T-cell (primary cell): Measurements from ENCODE around the gene ERGIC1. TPM values are rescaled to one million over a fixed set of nuclear protein-coding genes. Genes with fewer than 3 reads are reported as not detected.

Source experiments
- ATAC-seq, 4 experiments: fragments of 200-7000 bp in 3 of 4; fragments of 150-1000 bp in 1 of 4; cut with Tn5 transposase; replicated peaks in 1 of 4; 1 replicate in 3 of 4; 2 replicates in 1 of 4; pipeline ENCODE4 v1.10.0; 2021; ENCODE audit warnings: moderate library complexity in 3 of 4, mild to moderate bottlenecking in 2 of 4, moderate number of reproducible peaks in 1 of 4
- CTCF ChIA-PET, 2 donors: fragments of 300-600 bp; sonication (Branson Sonifier 250); formaldehyde crosslinking; loops; one replicate each; lab custom pipeline; 2022; ENCODE audit warnings: antibody characterized with exemption in 2 of 2; lab: Charles Lee
- POLR2A ChIA-PET, 2 donors: fragments of 300-600 bp; sonication (Branson Sonifier 250); formaldehyde crosslinking; loops; one replicate each; lab custom pipeline; 2022; ENCODE audit warnings: antibody characterized with exemption in 2 of 2; lab: Charles Lee
- DNase-seq, 35 experiments: peaks; one replicate each; pipeline versions ENCODE4 v3.0.0 to v3.0.0-alpha.2; 2013 to 2023
- H3K27ac ChIP-seq: one replicate; pipeline ENCODE4 v1.5.1; 2013; ENCODE audit warnings: low read length
- H3K27me3 ChIP-seq, 2 experiments: replicated peaks in 1 of 2; 1 replicate in 1 of 2; 2 replicates in 1 of 2; pipeline versions ENCODE4 v1.6.1 to v1.7.0; 2013; ENCODE audit warnings: low read length in 1 of 2, mixed read lengths in 1 of 2; ENCODE audit not compliant: control insufficient read depth in 2 of 2, insufficient read depth in 2 of 2; ENCODE audit errors: extremely low read depth in 1 of 2
- H3K36me3 ChIP-seq, 2 donors: 1 replicate in 1 of 2; 2 replicates in 1 of 2; pipeline versions ENCODE4 v1.6.1 to v1.7.0; 2013; ENCODE audit warnings: low read length in 1 of 2; ENCODE audit not compliant: control insufficient read depth in 2 of 2, insufficient read depth in 1 of 2; ENCODE audit errors: extremely low read depth in 1 of 2
- H3K4me1 ChIP-seq, 2 experiments: 1 replicate in 1 of 2; 2 replicates in 1 of 2; pipeline versions ENCODE4 v1.6.1 to v1.7.0; 2013; ENCODE audit warnings: low read length in 2 of 2, mixed read lengths in 1 of 2; ENCODE audit not compliant: insufficient read depth in 2 of 2, control insufficient read depth in 1 of 2; ENCODE audit errors: extremely low read depth in 1 of 2
- H3K4me3 ChIP-seq, 2 donors: 1 replicate in 1 of 2; 2 replicates in 1 of 2; pipeline versions ENCODE4 v1.5.1 to v1.7.0; 2013; ENCODE audit warnings: mild to moderate bottlenecking in 2 of 2, low read length in 1 of 2, moderate library complexity in 1 of 2; ENCODE audit not compliant: control insufficient read depth in 1 of 2; ENCODE audit errors: extremely low read depth in 1 of 2
- H3K9me3 ChIP-seq: 2 replicates; pipeline ENCODE4 v1.7.0; 2013
- H3K27ac Mint-ChIP-seq, 2 donors: one replicate each; pipeline ENCODE4 v1.8.0; 2020 to 2021; ENCODE audit warnings: mild to moderate bottlenecking in 2 of 2, mixed read lengths in 2 of 2
- H3K27me3 Mint-ChIP-seq, 2 donors: one replicate each; pipeline ENCODE4 v1.8.0; 2021 to 2022; ENCODE audit warnings: mixed read lengths in 2 of 2
- H3K36me3 Mint-ChIP-seq: one replicate; pipeline ENCODE4 v1.8.0; 2021; ENCODE audit warnings: mixed read lengths
- H3K4me1 Mint-ChIP-seq, 3 donors: one replicate each; pipeline ENCODE4 v1.8.0; 2020 to 2022; ENCODE audit warnings: mixed read lengths in 3 of 3, mild to moderate bottlenecking in 1 of 3
- H3K4me3 Mint-ChIP-seq, 3 donors: one replicate each; pipeline ENCODE4 v1.8.0; 2020 to 2022; ENCODE audit warnings: mild to moderate bottlenecking in 3 of 3, mixed read lengths in 3 of 3, moderate library complexity in 3 of 3
- H3K9me3 Mint-ChIP-seq, 3 donors: one replicate each; pipeline ENCODE4 v1.8.0; 2020 to 2022; ENCODE audit warnings: mixed read lengths in 3 of 3
- WGBS: methylation state at CpG from one replicate; pipeline ENCODE4 v1.1.5; 2013; ENCODE audit warnings: missing lambda C conversion rate; ENCODE audit not compliant: insufficient coverage; 5-methylcytosine and 5-hydroxymethylcytosine counted together
- total RNA-seq, 35 experiments: library from RNA in 6 of 35; stranded (reverse) in 6 of 35; fragments of 120-200 nt in 1 of 35; gene quantifications; one replicate each; pipeline versions ENCODE4 v1.2.1 to v1.2.4 and lab custom pipeline; 2013 to 2026

The ERGIC1 gene
- total RNA-seq, 5 donors from 2014 or later (not counting 1 experiment from before 2014, with no cell fraction given) = 45.5 to 67.7 (median 46.8) TPM

- Mint-ChIP-seq H3K9me3 (no peaks in the 10 kb centered on the region), H3K4me1 (peaks cover 28 to 60% (median 52%) of the 10 kb centered on the region in 3 donors), H3K4me3 (no peak overlapping the region), H3K27ac (no peak overlapping the region), H3K27me3 (no peaks in the 10 kb centered on the region), H3K36me3 (peaks cover 18% of the 10 kb centered on the region)
- Histone ChIP-seq H3K9me3 (no peaks in the 10 kb centered on the region), H3K27me3 (no peaks in the 10 kb centered on the region), H3K4me1 (peaks cover 2 to 36% of the 10 kb centered on the region in 2 experiments), H3K4me3 (no peak overlapping the region), H3K36me3 (peaks cover 5 to 7% of the 10 kb centered on the region in 2 donors), H3K27ac (no peak overlapping the region)
- POLR2A ChIA-PET = no interaction called here
- CTCF ChIA-PET = no interaction called here
- DNase-seq (no peak), ATAC-seq (no peak)
- no CpG with 5 or more reads among the region's 6 CpGs for WGBS
These were observed 7.2 kb downstream of the ERGIC1 start for GRCh38 chr5:172841256-172841655.

- ATAC-seq = no peak
- ChIA-PET POLR2A (no interaction called here), CTCF (no interaction called here)
- Mint-ChIP-seq H3K9me3 (no peaks in the 10 kb centered on the region), H3K4me3 (no peak overlapping the region), H3K27me3 (no peaks in the 10 kb centered on the region), H3K36me3 (peaks cover 22% of the 10 kb centered on the region), H3K27ac (no peak overlapping the region), H3K4me1 (peaks cover 28 to 62% (median 50%) of the 10 kb centered on the region in 3 donors)
- Histone ChIP-seq H3K27me3 (no peaks in the 10 kb centered on the region), H3K4me1 (peaks cover 0 to 19% of the 10 kb centered on the region in 2 experiments), H3K36me3 (peaks cover 5 to 7% of the 10 kb centered on the region in 2 donors), H3K9me3 (no peaks in the 10 kb centered on the region), H3K4me3 (no peak overlapping the region), H3K27ac (no peak overlapping the region)
- DNase-seq = no peak
- 91% methylated on average over 7 of the region's 18 CpGs for WGBS
These were observed 9.9 kb downstream of the ERGIC1 start for GRCh38 chr5:172843825-172844576.

GRCh38 chr5:172844577-172844838, 10.5 kb downstream of the ERGIC1 start:
- H3K4me1 Mint-ChIP-seq = peaks cover 33 to 66% (median 52%) of the 10 kb centered on the region in 3 donors
- WGBS = no CpG with 5 or more reads among the region's 2 CpGs
- Histone ChIP-seq H3K36me3 (peaks cover 5 to 7% of the 10 kb centered on the region in 2 donors), H3K27ac (no peak overlapping the region), H3K4me1 (peaks cover 0 to 24% of the 10 kb centered on the region in 2 experiments), H3K27me3 (no peaks in the 10 kb centered on the region), H3K9me3 (no peaks in the 10 kb centered on the region), H3K4me3 (no peak overlapping the region)
- no peaks in the 10 kb centered on the region for H3K9me3 Mint-ChIP-seq
- CTCF ChIA-PET = no interaction called here
- ATAC-seq (no peak), DNase-seq (no peak)
- peaks cover 22% of the 10 kb centered on the region for H3K36me3 Mint-ChIP-seq
- no peaks in the 10 kb centered on the region for H3K27me3 Mint-ChIP-seq
- H3K27ac Mint-ChIP-seq = no peak overlapping the region
- no peak overlapping the region for H3K4me3 Mint-ChIP-seq
- POLR2A ChIA-PET = no interaction called here

GRCh38 chr5:172845154-172845553, 11.1 kb downstream of the ERGIC1 start:
- H3K9me3 Mint-ChIP-seq = no peaks in the 10 kb centered on the region
- Histone ChIP-seq H3K27me3 (no peaks in the 10 kb centered on the region), H3K9me3 (no peaks in the 10 kb centered on the region), H3K36me3 (peaks cover 5 to 7% of the 10 kb centered on the region in 2 donors), H3K27ac (no peak overlapping the region), H3K4me3 (no peak overlapping the region), H3K4me1 (peaks cover 0 to 29% of the 10 kb centered on the region in 2 experiments)
- ChIA-PET CTCF (no interaction called here), POLR2A (no interaction called here)
- no peak overlapping the region for H3K4me3 Mint-ChIP-seq
- ATAC-seq (no peak), DNase-seq (no peak)
- peaks cover 22% of the 10 kb centered on the region for H3K36me3 Mint-ChIP-seq
- H3K27me3 Mint-ChIP-seq = no peaks in the 10 kb centered on the region
- WGBS = 63% methylated on average over 6 of the region's 7 CpGs
- peaks cover 39 to 69% (median 56%) of the 10 kb centered on the region in 3 donors for H3K4me1 Mint-ChIP-seq
- no peak overlapping the region for H3K27ac Mint-ChIP-seq

GRCh38 chr5:172845576-172845975, 11.5 kb downstream of the ERGIC1 start:
- Histone ChIP-seq H3K27ac (no peak overlapping the region), H3K27me3 (no peaks in the 10 kb centered on the region), H3K4me1 (peaks cover 0 to 29% of the 10 kb centered on the region in 2 experiments), H3K9me3 (no peaks in the 10 kb centered on the region), H3K4me3 (no peak overlapping the region), H3K36me3 (peaks cover 5 to 7% of the 10 kb centered on the region in 2 donors)
- H3K4me1 Mint-ChIP-seq = peaks cover 39 to 67% (median 58%) of the 10 kb centered on the region in 3 donors
- ChIA-PET POLR2A (no interaction called here), CTCF (no interaction called here)
- DNase-seq (no peak), ATAC-seq (no peak)
- 93% methylated on average over 3 of the region's 5 CpGs for WGBS
- no peaks in the 10 kb centered on the region for H3K9me3 Mint-ChIP-seq
- H3K4me3 Mint-ChIP-seq = no peak overlapping the region
- H3K27ac Mint-ChIP-seq = no peak overlapping the region
- H3K27me3 Mint-ChIP-seq = no peaks in the 10 kb centered on the region
- peaks cover 22% of the 10 kb centered on the region for H3K36me3 Mint-ChIP-seq

GRCh38 chr5:172846249-172846648, 12.2 kb downstream of the ERGIC1 start:
- peaks cover 41 to 64% (median 56%) of the 10 kb centered on the region in 3 donors for H3K4me1 Mint-ChIP-seq
- no peak overlapping the region for H3K27ac Mint-ChIP-seq

More at GRCh38 chr5:172846249-172846648, 12.2 kb downstream of the ERGIC1 start:
- ATAC-seq = no peak
- no peaks in the 10 kb centered on the region for H3K27me3 ChIP-seq
- no peak for DNase-seq
- WGBS = 100% methylated on average over 5 of the region's 5 CpGs
- H3K4me1 ChIP-seq = peaks cover 0 to 29% of the 10 kb centered on the region in 2 experiments
- Mint-ChIP-seq H3K4me3 (no peak overlapping the region), H3K27me3 (no peaks in the 10 kb centered on the region), H3K9me3 (no peaks in the 10 kb centered on the region), H3K36me3 (peaks cover 22% of the 10 kb centered on the region)
- H3K4me3 ChIP-seq = no peak overlapping the region
- H3K27ac ChIP-seq = no peak overlapping the region
- ChIA-PET POLR2A (interaction anchor here in 1 of 2 donors (0.6 kb wide), 1 partner anchor 12 kb away, joined by 3 read pairs; no protein-coding TSS in a partner anchor), CTCF (interaction anchor here in 1 of 2 donors (0.5 kb wide), 1 partner anchor 148 kb away, joined by 3 read pairs; no protein-coding TSS in a partner anchor)
- peaks cover 5 to 7% of the 10 kb centered on the region in 2 donors for H3K36me3 ChIP-seq
- H3K9me3 ChIP-seq = no peaks in the 10 kb centered on the region
